ENCODE results near the gene LPO.

LPO gene

GRCh38 chr17:58253082-58253481 lies 14.7 kb downstream of the LPO start:
- no peak for DNase-seq (ENCODE audit: low read depth in 3 of 3, low spot score in 1 of 3)

GRCh38 chr17:58254803-58255202 lies 16.4 kb downstream of the LPO start:
- no peak for DNase-seq (ENCODE audit: low read depth in 3 of 3, low spot score in 1 of 3)

GRCh38 chr17:58262149-58262548 lies 23.8 kb downstream of the LPO start:
- no peak for DNase-seq (ENCODE audit: low read depth in 3 of 3, low spot score in 1 of 3)

GRCh38 chr17:58263773-58264172 lies 25.4 kb downstream of the LPO start:
- no peak for DNase-seq (ENCODE audit: low read depth in 3 of 3, low spot score in 1 of 3)

- no peak for DNase-seq (ENCODE audit: low read depth in 3 of 3, low spot score in 1 of 3)
These were observed 26.2 kb downstream of the LPO start for GRCh38 chr17:58264407-58265103.

GRCh38 chr17:58265271-58265670 lies 26.9 kb downstream of the LPO start:
- no peak for DNase-seq (ENCODE audit: low read depth in 3 of 3, low spot score in 1 of 3)

- DNase-seq (ENCODE audit: low read depth in 3 of 3, low spot score in 1 of 3), result no peak
These were observed 27.8 kb downstream of the LPO start for GRCh38 chr17:58265902-58266875.

- DNase-seq (ENCODE audit: low read depth in 3 of 3, low spot score in 1 of 3), result no peak
These were observed 29.3 kb downstream of the LPO start for GRCh38 chr17:58267347-58268324.

GRCh38 chr17:58268326-58268725 lies 29.9 kb downstream of the LPO start:
- DNase-seq (ENCODE audit: low read depth in 3 of 3, low spot score in 1 of 3), result no peak

GRCh38 chr17:58268774-58269556 lies 30.6 kb downstream of the LPO start:
- no peak for DNase-seq (ENCODE audit: low read depth in 3 of 3, low spot score in 1 of 3)

GRCh38 chr17:58269557-58270291 lies 31.3 kb downstream of the LPO start:
- DNase-seq (ENCODE audit: low read depth in 3 of 3, low spot score in 1 of 3), result no peak

GRCh38 chr17:58270476-58271215 lies 32.3 kb downstream of the LPO start:
- no peak for DNase-seq (ENCODE audit: low read depth in 3 of 3, low spot score in 1 of 3)

GRCh38 chr17:58271216-58271931 lies 33.0 kb downstream of the LPO start:
- DNase-seq (ENCODE audit: low read depth in 3 of 3, low spot score in 1 of 3), result no peak

GRCh38 chr17:58272367-58273280 lies 34.2 kb downstream of the LPO start:
- DNase-seq (ENCODE audit: low read depth in 3 of 3, low spot score in 1 of 3), result no peak

GRCh38 chr17:58273453-58274104 lies 35.2 kb downstream of the LPO start:
- DNase-seq (ENCODE audit: low read depth in 3 of 3, low spot score in 1 of 3), result no peak

GRCh38 chr17:58275417-58275816 lies 37.0 kb downstream of the LPO start:
- DNase-seq (ENCODE audit: low read depth in 3 of 3, low spot score in 1 of 3), result no peak

- no peak for DNase-seq (ENCODE audit: low read depth in 3 of 3, low spot score in 1 of 3)
These were observed 38.0 kb downstream of the LPO start for GRCh38 chr17:58276423-58276822.

Data from stimulated activated CD4-positive, alpha-beta T cell treated with anti-CD3 and anti-CD28 coated beads, TNF-alpha, amount 100 ng/mL, for 1 hour (primary cell).